NCI-H524 (cell line): ENCODE data around the gene ADI1.
"Not testable (repeated sequence)": the region's sequence is repeated elsewhere in the genome, so short reads cannot be mapped to it uniquely, and the experiment has no call there.

Experiments used
- DNase-seq, 2 experiments: peaks; one replicate each; lab custom pipeline; 2025; lab: John Stamatoyannopoulos, UW

ADI1 gene

DNA sequence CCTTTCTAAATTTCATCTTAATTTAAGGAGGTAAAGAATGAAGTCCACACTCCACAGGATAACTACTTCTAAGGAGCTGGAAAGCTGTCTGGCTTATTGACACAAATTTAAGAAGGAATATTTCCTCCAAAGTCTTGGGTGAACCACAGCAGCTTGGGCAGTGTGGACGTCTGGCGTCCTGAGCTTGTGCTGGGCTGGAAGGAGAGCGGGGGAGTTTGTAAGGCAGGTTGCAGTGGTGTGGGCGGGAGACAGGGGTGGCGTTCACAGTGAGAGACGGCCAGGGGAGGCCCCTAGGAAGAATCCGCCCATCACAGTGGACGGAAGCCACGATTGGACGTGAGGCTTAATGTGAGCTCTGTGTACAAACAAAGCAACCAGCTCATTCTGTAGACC, 25.7 kb downstream of the ADI1 start:
- DNase-seq, result no peak

DNA sequence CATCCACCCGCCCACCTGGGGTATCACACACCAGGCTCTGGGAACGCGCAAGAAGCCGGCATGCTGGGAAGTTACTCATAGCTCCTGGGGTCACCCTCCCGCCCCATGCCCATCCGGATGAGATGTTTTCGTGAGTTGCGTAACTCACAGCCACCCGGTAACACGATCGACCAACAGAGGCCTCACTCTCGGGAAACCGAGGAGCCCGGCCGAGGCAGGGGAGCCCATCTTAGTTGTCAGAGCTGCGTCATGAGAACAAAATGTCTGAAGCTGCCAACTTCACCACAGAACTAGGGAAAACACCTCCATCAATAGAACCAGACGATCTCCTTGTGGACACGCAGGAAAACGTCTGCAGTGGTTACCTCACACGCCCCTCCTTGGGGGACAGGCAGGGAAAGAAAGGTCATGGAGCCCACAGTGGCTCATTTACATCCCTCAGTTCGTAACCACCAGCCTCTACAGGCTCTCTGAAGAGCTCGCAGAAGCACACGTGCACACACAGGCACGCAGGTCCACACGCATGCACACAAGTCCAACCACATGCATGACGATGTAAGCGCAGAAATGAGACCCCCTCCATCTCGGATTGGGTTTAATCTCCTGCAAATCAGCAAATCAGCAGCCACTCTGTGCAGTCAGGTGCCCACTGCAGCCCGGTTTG, 26.2 kb downstream of the ADI1 start:
- no peak for DNase-seq

DNA sequence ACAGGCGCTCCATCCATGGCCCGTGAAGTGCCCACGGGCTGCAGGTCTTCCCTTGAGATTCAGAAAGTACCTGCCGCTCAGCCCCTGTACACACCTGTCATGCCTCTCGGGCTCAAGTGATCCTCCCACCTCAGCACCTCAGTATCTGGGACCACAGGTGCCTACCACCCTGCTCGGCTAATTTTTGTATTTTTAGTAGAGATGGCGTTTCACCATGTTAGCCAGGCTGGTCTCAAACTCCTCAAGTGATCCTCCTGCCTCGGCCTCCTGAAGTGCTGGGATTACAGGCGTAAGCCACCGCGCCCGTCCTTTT, 26.9 kb downstream of the ADI1 start:
- not testable (repeated sequence) for DNase-seq

DNA sequence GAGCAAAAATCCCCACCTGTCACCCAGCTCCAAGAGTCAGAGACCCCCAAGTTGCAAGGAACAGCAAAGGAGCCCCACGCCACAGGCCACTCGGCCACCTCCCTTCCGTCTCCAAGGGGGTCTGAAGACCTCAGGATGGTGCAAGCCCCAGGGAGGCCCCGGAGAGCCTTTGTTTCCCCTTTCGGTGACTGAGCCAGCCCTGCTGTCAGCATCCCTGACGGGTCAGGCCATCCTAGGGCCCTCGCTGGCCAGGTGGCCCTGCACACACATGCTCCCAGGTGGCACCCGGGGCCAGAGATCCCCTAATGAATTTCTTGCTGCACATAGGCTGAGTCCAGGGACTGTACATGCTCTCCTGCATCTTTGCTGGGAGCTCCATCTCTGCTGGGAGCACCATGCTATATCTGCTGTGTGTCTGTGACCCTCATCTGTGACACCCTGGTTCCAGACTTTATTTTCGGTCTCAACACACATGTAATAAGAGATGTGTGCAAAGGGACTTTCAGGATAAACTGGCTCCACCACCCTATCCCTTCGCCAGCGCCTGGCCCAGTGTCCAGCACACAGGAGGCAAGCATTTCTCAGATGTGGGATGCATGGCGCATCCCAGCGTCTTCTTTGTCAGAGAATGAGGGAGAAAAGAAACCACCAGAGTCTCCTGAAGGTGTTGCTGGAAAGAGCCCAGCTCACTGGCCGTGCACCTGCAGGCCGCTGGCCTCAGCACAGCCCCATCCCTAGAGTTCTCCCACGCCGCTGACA, 27.4 kb downstream of the ADI1 start:
- DNase-seq, result no peak

GRCh38 chr2:3491306-3491705, 28.0 kb downstream of the ADI1 start:
- DNase-seq, result no peak

DNA sequence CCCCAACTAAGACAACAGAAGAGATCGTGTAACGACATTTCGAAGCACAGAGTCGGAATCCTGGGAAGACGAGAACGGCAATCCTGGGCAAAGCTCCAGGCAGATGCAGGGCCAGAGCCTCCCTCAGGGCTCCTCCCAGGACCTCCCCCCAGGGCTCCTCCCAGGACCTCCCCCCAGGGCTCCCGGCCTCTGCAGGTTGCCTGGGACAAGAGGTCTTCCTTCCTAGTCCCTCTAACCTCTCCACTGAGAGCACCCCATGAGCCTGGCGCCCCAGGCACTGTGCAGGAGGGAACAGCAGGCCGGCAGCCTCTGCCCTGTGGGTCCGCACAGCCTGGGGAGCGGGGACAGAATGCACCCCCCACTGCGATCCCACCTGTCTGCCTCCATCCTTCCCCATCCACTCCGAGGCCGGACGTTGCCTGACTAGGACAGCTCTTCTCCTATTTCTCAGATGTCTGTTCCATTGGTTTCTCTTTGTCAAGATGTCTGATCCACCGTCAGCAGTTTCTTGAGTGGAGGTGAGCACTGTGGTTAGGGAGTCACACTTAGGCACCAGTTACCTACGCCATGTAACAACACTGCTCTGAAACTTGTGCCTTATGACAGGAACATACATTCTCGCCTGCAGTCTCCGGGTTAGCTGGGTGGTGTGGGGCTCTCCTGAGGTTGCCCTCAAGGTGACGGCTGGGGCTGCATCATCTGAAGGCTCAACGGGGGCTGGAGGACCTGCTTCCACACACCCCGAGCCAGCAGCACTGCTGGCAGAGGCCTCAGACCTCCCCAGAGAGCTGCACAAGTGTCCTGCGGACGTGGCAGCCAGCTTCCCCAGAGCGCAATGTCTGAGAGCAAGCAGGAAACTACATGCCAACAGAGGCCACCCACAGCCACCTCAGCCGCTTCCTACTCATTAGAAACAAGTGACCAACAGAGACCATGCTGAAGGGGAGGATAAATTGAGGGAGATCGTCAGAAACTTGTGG, 28.9 kb downstream of the ADI1 start:
- DNase-seq, result no peak

- no peak for DNase-seq
These were observed 29.6 kb downstream of the ADI1 start for GRCh38 chr2:3489764-3490115.

- DNase-seq, result no peak
These were observed 30.2 kb downstream of the ADI1 start for GRCh38 chr2:3488855-3489763.

- DNase-seq, result no peak
These were observed 31.2 kb downstream of the ADI1 start for GRCh38 chr2:3488061-3488531.

GRCh38 chr2:3487432-3487831, 31.9 kb downstream of the ADI1 start:
- DNase-seq, result no peak

DNA sequence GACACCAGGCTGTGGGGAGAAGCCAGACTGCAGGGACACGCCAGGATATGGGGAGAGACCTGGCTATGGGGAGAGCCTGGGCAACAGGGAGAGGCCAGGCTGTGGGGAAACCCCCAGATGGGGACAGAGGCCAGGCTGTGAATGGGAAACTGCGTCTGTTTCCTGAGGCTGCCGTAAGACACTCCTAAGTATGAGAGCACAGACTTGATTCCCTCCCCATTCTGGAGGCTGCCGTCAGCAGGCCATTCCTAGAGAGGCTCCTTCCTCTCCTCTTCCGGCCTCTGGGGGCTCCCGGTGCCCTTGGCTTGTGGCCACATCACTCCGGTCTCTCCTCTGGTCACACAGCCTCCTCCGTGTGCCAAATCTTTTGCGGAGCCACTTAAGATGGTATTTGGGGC, 32.3 kb downstream of the ADI1 start:
- no peak for DNase-seq

DNA sequence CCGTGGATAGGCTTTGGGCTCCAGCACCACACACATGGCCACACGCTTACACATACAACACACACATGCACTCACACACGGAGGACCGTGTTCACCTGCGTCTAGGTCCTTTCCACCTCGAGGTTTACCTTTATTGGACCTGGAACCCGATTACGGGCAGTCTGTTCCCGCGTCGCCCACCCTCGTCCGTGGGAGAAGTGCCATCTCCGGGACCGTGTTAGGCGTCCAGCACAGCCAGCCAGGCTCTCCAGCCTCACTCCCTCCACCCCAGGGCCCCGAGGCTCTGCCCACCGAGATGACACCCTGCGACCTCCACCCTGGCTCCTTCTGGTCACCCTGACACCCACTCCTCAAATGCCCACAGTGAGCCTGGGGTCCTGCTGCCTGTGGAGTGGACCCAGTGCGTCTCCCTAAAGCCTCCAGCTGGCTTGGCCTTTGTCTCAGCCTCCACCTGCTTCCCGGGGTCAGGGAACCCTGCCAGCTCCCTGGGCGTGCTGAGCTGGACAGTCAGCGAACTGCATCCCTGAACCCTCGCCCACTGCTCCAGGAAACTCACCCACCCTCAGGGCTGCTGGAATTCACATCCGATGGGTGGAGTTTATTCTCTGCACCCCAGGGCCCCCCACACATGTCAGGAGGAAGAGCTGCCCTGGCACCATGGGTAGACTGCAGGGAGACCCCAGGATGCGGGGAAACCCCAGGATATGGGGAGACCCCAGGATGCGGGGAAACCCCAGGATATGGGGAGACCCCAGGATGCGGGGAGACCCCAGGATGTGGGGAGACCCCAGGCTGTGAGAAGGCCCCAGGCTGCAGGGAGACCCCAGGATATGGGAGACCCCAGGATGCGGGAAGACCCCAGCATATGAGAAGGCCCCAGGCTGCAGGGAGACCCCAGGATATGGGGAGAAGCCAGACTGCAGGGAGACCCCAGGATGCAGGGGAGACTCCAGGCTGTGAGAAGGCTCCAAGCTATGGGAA, 33.0 kb downstream of the ADI1 start:
- DNase-seq, result no peak

DNA sequence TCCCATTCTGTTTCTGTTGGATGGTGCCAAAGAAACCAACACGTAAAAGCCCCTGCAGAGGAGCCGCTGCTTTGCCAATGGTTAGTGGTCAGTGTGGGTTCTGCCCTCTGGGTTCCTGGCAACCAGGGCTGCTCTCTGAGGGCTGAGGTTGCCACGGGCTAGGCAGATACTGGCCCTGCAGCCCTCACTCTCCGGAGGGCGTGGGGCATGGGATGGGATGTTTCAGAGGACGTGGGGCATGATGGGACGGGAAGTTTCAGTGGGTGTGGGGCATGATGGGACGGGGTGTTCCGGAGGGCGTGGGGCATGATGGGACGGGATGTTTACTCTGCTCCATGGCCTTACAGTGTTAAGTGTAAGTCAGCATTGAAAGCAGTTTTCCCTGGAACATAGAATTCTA, 34.2 kb downstream of the ADI1 start:
- DNase-seq, result no peak

DNA sequence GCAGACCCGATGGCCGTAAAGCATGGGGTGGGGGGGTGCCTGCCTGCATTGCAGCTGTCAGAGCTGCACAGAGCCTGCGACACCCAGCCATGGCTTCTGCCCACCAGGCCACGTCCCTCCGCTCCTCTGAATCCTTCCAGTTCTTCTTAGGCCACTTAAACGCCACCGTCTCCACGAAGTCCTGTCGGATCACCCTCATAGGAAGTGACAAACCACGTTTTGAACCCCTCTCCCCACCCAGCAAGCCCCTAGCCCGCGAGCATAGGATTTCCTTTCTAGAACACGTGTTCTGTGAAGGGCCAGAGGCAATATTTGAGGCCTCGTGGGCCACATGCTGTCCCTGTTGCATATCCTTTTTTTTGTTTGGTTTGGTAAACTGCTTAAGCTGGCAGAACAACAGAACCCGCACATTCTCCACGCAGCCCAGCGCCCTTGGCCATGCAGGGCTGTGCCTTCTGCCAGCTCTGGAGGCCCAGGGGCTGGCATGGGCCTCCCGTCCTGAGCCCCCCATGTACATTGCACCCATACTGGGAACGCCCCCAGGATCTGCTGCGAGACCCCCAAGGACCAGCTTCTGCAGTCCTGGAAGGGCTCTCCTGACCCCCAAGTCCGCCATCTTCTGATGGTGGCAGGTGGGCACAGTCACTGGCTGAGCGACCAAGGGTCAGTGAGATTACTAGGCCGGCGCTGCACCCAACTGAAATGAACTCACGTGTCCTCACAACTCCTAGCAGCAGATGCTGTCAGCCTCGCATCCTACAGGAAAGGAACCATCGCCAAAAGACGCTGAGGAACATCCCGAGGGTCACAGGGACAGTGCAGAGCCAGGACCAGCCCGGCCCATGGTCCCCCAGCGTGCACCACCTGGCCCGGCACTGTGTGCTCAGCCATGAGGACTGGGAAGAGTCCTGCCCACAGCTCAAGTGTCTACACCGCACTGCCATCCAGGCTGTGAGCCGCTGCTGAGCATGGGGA, 35.1 kb downstream of the ADI1 start:
- no peak for DNase-seq

GRCh38 chr2:3483227-3483985, 35.9 kb downstream of the ADI1 start:
- no peak for DNase-seq

GRCh38 chr2:3482363-3482821, 36.9 kb downstream of the ADI1 start:
- no peak for DNase-seq

GRCh38 chr2:3481736-3482362, 37.5 kb downstream of the ADI1 start:
- no peak for DNase-seq

DNA sequence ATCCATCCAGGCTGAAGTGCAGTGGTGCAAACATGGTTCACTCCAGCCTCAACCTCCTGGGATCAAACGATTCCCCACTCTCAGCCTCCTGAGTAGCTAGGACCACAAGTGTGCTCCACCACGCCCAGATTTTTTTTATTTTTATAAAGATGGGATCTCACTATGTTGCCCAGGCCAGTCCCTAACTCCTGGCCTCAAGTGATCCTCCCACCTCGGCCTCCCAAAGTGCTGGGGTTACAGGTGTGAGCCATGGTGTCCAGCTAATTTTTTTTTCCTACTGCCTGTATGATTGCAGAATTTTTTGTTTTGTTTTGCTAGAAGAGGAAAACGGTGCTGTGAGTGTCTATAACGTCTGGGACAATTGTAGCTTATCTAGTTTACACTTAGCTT, 38.3 kb downstream of the ADI1 start:
- DNase-seq, result no peak
